NCI-H128 (cell line): ENCODE data around the gene PTPRC.

ENCODE experiments used
- DNase-seq: peaks from one replicate; lab custom pipeline; 2025; ENCODE audit not compliant: unreplicated experiment; lab: John Stamatoyannopoulos, UW

PTPRC gene

GRCh38 chr1:198620951-198621824 is 17.7 kb upstream of the PTPRC start:
- DNase-seq, result no peak

DNA sequence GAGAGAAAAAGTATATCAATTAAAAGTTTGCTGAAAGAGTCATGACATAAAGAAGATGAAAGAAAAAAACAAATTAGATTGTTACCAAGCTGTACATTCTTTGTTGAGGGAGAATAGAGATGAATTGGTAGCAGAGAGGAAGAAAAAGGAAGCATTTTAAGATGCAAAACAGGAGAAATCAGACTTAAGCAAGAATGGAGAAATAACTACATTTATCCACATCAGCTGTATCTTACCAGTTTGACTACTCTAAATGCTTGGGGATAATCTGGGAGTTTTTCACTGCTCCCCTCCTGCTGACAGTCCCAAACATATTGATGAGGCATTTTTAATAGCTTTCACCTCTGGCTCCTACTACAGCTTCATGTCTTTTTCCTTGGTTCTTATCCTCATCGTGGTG is 16.8 kb upstream of the PTPRC start:
- DNase-seq, result no peak

DNA sequence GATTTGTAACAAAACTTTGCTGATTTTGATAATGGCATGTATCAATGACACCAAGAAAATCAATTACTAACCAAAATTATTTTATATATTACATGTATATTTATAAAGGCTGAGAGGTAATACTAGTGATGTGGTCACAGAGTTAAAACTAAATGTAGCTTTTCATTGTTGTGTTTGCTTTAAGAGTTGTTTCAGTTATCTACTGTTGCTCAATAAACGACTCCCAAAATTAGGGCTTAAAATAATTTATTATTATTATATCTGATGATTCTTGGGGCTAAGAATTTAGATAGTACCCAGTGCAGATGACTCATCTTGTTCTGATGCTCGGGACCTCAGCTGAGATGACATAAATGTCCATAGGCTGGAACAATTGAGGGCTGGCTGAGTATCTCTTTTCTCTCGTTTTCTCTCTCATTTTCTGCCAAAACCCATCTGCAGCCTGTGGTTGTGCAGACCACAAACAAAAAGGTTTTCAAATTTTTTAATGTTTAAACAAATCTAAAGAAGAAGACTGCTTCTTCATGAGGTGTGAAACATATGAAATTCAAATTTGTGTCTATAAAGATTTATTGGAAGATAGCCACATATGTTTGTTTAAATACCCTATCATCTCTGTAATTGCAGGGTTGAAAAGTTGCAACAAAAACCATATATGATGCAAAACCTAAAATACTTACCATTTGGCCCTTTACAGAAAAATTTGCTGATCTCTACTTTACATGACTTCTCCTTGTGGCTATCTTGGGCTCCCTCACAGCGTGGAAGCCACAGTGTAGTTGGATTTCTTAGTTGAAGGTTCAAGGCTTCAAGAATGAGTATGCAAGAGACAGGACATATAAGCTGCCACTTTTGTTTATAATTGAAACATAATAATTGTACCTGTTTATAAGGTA is 14.8 kb upstream of the PTPRC start:
- DNase-seq, result no peak

- DNase-seq, result no peak
Observed at GRCh38 chr1:198624648-198624980, 14.2 kb upstream of the PTPRC start.

- no peak for DNase-seq
Observed at GRCh38 chr1:198627436-198628066, 11.3 kb upstream of the PTPRC start.

- no peak for DNase-seq
Observed at GRCh38 chr1:198628067-198628455, 10.8 kb upstream of the PTPRC start.

DNA sequence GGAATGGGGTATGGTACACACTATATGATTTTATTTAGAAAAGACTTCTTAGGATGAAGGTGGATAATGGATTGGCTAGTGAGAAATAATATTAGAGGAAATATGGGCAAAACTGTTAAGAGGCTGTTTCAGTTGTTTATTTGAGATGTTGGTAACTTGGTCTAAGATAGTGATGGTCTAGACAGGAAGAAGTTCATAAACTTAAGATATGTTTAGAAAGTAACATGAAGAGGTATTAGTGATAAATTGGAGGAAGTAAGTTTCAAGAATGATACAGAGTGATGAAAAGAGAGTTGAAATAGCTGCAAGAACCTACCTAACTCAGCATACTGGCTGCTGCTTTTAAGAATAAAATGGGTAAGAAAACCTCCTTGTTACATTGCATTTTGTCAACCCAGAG is 9.2 kb upstream of the PTPRC start:
- no peak for DNase-seq

DNA sequence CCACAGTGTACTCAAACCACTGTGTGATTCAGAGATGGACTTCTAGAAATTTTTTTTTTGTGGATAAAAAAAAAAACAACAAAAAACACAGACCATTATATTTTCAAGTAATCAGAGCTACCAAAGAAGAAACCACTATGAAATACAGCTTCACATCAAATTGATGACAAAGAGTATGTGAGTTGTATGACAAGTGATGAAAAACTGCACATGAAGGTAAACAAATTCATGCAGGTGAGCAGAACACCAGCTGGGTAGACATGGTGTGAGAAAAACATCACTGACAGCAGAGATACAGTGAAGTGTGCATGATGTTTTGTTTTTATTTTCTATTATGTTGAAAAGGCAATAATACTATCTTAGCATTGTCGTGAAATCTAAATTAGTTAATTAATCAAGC is 8.0 kb upstream of the PTPRC start:
- DNase-seq, result no peak

DNA sequence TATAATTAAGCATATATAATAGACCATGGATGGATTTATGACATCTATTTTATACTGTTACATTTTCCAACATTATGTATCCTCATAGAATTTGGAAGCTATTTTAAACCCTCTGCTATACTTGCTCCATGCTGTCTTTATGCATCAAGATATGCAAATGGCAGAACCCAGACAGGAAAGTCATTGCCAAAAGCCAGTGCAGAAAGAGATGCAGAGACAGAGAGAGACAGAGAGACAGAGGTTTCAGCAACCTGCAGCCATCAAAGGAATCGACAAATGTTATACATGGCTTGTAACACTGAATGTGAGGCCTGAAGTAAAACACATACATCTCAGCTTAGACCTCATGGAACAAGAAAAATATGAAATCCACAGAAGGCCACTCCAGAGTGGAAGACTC is 7.5 kb upstream of the PTPRC start:
- DNase-seq, result no peak

- DNase-seq, result no peak
Observed at GRCh38 chr1:198632007-198632406, 6.8 kb upstream of the PTPRC start.

- DNase-seq, result no peak
Observed at GRCh38 chr1:198633675-198634121, 5.1 kb upstream of the PTPRC start.

DNA sequence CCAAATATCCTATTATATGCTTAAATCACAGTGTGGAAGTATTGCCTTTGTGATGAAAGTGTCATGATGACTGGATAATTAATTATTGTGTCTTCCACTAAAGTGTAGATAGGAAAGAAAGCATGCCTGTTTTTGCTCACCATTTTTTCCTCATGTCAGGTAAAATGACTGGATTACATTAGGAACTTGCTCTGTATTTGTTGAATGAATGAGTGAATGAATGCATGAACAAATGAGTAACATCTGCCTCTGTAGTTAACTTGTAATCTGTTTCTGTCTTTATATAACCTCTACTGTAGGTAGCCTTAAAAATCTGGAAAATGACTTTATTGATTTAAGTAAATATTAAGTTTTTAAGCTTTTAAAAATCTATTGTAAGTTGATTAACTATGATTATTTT is 2.9 kb upstream of the PTPRC start:
- no peak for DNase-seq

GRCh38 chr1:198636391-198636790 is 2.4 kb upstream of the PTPRC start:
- no peak for DNase-seq

DNA sequence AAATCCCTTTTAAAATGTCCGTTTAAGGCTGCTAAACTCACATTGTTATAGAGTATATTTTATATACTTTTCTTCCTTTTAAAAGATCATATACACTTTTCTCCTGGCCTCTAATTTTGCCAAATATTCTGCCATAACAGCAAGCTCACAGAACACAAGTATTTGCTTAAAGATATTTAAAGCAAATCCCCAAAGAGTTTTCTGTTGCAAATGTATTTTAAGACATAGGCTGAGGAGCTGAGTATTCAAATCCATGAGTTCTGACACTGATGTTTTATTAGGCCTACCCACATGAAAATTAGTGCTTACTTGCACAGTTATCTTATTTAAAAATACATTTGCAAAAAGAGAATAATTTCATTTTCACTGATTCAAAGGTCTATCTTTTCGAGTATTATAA is 1.7 kb upstream of the PTPRC start:
- DNase-seq, result no peak

DNA sequence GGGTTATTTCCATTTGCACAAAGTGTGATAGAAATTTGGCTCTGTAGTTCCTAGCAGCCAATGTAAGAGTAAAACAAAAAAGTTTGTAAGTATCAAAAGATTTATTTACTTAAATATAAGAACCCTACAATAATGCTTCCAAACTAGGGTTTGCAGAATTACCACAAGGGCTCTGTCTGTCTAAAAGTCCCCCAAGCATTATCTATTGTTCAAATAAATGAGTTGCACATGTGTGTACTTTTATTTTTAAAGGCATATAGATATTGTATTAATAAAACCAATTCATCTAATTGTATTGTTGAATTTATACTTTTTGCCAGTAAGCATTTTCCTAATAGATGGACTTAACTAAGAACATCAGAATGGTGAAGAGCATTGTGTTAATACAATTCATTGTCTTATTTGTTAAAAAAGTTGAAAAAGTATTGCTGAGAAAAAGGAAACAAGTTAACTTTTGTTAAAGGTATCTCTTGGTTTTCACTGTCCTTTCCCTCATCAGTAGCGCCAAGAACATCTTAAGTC is 863 bp upstream of the PTPRC start:
- no peak for DNase-seq

DNA sequence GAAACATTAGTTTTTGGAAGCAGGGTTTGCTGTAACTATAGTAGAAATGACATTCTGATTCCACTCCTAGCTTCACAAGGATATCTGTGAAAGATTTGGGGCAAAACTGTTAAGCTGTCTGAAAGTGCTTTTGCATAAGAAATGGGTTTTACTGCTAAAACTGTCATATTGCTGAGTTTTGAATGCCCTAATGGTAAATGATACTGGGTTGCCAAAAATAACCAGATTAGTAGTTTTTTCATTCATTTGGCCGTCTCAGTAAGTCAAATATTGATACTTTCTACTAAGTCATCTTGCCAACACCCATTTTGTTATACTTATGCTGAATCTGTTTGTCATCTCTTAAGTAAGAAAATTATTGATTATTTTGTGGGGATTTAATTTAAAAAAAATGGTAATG is 399 bp upstream of the PTPRC start:
- DNase-seq, result no peak

DNA sequence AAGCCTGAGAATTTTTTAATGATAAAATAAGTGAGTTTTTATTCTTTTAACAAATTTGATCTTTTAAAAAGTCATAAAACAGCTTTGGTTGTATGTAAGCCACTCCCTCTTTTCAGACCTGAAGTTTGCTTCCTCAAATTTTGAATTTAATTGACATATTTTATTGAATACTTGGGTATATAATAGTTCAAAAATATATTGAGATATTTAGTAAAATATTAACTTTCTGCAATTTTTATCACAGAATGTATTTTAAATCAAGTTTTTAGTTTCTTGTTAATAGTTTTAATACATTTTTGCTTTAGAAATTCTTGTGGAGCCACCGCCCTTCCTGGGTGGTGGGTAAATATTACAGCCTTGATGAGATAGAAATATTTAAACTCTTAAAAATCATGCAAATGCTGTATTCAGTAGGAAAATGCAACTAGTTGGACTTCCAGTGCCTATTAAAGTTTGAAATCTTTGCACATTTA is 867 bp downstream of the PTPRC start:
- no peak for DNase-seq

DNA sequence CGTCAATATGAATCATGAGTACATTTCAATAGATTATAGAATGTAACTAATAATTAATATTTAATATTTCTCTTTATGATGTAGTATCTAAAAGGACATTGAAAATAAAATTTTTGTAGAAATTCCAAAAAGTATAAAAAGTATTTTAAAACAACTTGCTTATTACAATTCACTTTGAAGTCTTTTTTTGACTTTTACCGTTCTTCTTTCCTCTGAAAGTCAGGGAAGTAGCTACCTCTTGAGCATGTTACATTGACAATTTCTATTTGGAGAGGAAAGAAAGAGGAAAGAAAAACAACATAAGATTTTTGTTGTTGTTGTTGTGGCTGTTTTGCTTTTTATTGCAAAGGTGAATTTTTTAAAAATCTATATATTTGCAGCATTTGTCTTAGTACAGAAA is 1.3 kb downstream of the PTPRC start:
- no peak for DNase-seq

DNA sequence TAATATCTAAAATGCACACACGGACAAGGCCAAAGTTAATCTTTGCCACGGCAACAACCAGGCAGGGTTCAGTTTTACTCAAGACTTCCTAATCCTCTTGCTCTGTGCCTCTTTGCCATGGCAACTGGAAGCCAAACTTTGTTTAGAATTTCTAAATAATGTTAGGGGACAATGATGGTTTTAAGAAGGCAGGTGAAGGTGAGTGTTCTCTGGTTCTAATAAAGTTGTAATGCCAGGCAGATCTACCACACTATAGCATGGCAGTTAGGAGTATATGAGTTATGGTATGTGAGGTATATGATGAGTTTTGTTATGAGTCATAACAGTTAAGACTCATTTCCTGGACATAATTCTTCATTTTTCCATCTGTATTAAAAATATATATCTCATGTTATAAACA is 2.7 kb downstream of the PTPRC start:
- no peak for DNase-seq

DNA sequence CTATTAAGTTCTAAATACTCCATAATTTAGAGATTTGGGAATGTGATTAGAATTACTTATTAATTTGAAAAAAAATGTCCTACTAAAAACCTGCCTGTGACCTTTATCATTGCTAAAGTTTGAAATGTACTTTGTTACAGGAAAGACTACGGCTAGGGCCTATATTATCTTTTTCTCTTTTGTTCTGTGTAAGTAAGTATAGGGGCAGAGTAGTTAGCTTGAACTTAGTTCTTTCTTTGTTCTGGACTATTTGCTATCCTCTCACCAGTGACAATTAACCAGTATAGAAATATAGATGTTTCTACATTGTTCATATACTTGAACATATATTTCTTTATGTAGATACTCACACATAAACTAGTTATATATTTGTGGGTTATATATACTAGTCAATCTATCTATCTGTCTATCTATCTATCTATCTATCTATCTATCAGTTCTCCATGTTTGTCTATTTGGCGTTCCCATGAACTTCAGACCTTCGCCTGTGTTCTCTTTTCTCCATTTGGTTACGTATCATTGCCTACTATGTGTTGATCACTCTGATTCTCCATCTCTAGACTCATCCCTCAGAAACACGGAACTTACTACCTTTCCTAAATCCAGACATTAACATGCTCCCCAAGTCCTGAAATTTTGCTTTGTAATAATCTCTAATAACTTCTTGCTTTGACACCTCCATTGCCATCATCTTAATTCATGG is 3.3 kb downstream of the PTPRC start:
- no peak for DNase-seq

DNA sequence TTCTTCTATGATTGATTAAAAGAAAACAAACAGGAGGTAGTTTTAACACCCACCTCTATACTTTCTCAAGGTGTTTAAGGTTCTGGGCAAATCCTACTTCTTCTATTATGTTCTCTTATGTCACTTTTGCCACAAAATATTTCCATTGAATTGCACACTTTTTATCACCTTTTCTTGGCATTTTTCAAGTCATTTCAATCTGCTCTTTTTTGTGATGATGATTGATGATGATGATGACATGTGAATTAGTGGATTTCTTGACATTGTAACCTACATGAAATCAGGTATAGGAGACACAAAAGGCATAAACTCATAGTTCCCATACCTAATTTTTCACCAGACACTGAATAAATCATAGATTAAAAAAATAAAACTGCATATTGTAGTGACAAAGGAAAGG is 4.1 kb downstream of the PTPRC start:
- DNase-seq, result no peak
